ENCODE measurements around the gene PRKN. TPM values are rescaled to one million over a fixed set of nuclear protein-coding genes. Genes with fewer than 3 reads are reported as not detected.

Gene PRKN
- total RNA-seq, 1 experiment from 2014 or later = not detected

- intact Hi-C loops (cut with micrococcal nuclease; ENCODE audit: unreplicated experiment) = no loop called here
- Histone ChIP-seq H3K27me3 (ENCODE audit: insufficient read depth, low read depth) (peaks cover 45% of the 10 kb centered on the region), H3K4me1 (replicated peaks; ENCODE audit: insufficient read depth) (no peaks in the 10 kb centered on the region), H3K36me3 (ENCODE audit: low read depth) (no peaks in the 10 kb centered on the region), H3K9me3 (ENCODE audit: insufficient read depth, low read depth) (no peaks in the 10 kb centered on the region), H3K79me2 (ENCODE audit: low read depth) (no peaks in the 10 kb centered on the region), H3K27ac (no peak overlapping the region), H3F3A (ENCODE audit: insufficient read depth, low read depth) (no peaks in the 10 kb centered on the region), H3K9me2 (ENCODE audit: insufficient read depth) (no peaks in the 10 kb centered on the region), H3K4me2 (no peak overlapping the region), H3K4me3 (no peak overlapping the region), H2AFZ (no peak overlapping the region), H4K20me1 (ENCODE audit: insufficient read depth) (no peaks in the 10 kb centered on the region)
- TF ChIP-seq EZH2 (IDR thresholded peaks at IDR 0.05; ENCODE audit: low read depth) (no peak), CTCF (conservative IDR thresholded peaks at IDR 0.05) (no peak)
- ChIA-PET POLR2A (ENCODE audit: unreplicated experiment) (no interaction called here), CTCF (no interaction called here)
- BruUV-seq (replicated peaks) = no TSS peak
- no peak for DNase-seq
These were observed 466.0 kb downstream of the PRKN start for GRCh38 chr6:162261598-162261997.

DNA sequence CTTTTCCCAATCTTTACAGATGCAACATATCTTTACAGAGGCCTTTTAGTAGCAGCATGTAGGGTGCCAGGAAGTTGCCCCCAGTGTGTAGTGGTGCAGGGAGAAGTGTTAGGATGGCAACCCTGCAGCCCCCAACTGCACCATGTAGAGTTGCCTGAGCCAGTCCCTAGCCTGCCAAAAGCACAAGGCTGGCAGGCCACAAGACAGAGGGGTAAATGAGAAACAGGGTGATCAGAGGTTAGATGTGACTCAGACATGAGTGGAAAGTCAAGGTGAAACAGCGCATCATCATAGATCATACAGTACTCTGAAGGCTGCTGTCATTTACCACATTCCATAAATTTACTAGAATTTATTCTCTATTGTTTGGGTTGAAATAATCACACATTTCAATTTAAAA lies 467.5 kb downstream of the PRKN start:
- intact Hi-C loops (cut with micrococcal nuclease; ENCODE audit: unreplicated experiment) = no loop called here
- Histone ChIP-seq H3K27me3 (ENCODE audit: insufficient read depth, low read depth) (peaks cover 40% of the 10 kb centered on the region), H3K36me3 (ENCODE audit: low read depth) (no peaks in the 10 kb centered on the region), H4K20me1 (ENCODE audit: insufficient read depth) (no peaks in the 10 kb centered on the region), H3K4me3 (no peak overlapping the region), H3F3A (ENCODE audit: insufficient read depth, low read depth) (no peaks in the 10 kb centered on the region), H3K27ac (no peak overlapping the region), H3K9me2 (ENCODE audit: insufficient read depth) (no peaks in the 10 kb centered on the region), H2AFZ (no peak overlapping the region), H3K79me2 (ENCODE audit: low read depth) (no peaks in the 10 kb centered on the region), H3K9me3 (ENCODE audit: insufficient read depth, low read depth) (no peaks in the 10 kb centered on the region), H3K4me1 (replicated peaks; ENCODE audit: insufficient read depth) (no peaks in the 10 kb centered on the region), H3K4me2 (no peak overlapping the region)
- no peak for DNase-seq
- CTCF ChIA-PET = no interaction called here
- no TSS peak for BruUV-seq (replicated peaks)
- POLR2A ChIA-PET (ENCODE audit: unreplicated experiment) = no interaction called here
- no peak for TF ChIP-seq CTCF (conservative IDR thresholded peaks at IDR 0.05)
- no peak for TF ChIP-seq EZH2 (IDR thresholded peaks at IDR 0.05; ENCODE audit: low read depth)

- no peak for DNase-seq
- Histone ChIP-seq H3K36me3 (ENCODE audit: low read depth) (no peaks in the 10 kb centered on the region), H3K4me3 (no peak overlapping the region), H3K4me2 (no peak overlapping the region), H3K79me2 (ENCODE audit: low read depth) (no peaks in the 10 kb centered on the region), H3K9me2 (ENCODE audit: insufficient read depth) (no peaks in the 10 kb centered on the region), H4K20me1 (ENCODE audit: insufficient read depth) (no peaks in the 10 kb centered on the region), H3K27me3 (ENCODE audit: insufficient read depth, low read depth) (peaks cover 28% of the 10 kb centered on the region), H2AFZ (no peak overlapping the region), H3K9me3 (ENCODE audit: insufficient read depth, low read depth) (no peaks in the 10 kb centered on the region), H3K27ac (no peak overlapping the region), H3K4me1 (replicated peaks; ENCODE audit: insufficient read depth) (no peaks in the 10 kb centered on the region), H3F3A (ENCODE audit: insufficient read depth, low read depth) (no peaks in the 10 kb centered on the region)
- BruUV-seq (replicated peaks) = no TSS peak
- intact Hi-C loops (cut with micrococcal nuclease; ENCODE audit: unreplicated experiment) = no loop called here
- TF ChIP-seq EZH2 (IDR thresholded peaks at IDR 0.05; ENCODE audit: low read depth) = no peak
- TF ChIP-seq CTCF (conservative IDR thresholded peaks at IDR 0.05) = no peak
- POLR2A ChIA-PET (ENCODE audit: unreplicated experiment) = no interaction called here
- CTCF ChIA-PET = no interaction called here
These were observed 468.9 kb downstream of the PRKN start for GRCh38 chr6:162258647-162259046.
